Lung (tissue), 12 donors: ENCODE results near the gene PODXL. TPM values are rescaled to one million over a fixed set of nuclear protein-coding genes. Genes with fewer than 3 reads are reported as not detected.

Experiments
- ATAC-seq: fragments of 200-7000 bp; cut with Tn5 transposase; one replicate; pipeline ENCODE4 v1.9.1; 2020; ENCODE audit warnings: moderate number of reproducible peaks; ENCODE audit not compliant: insufficient read depth, low FRiP score
- DNase-seq, 3 donors: peaks; one replicate each; pipeline ENCODE4 v3.0.0-alpha.2; 2013 to 2017
- H3K27ac ChIP-seq, 2 donors: one replicate each; pipeline ENCODE4 v1.5.1; 2013; ENCODE audit warnings: mild to moderate bottlenecking in 2 of 2, moderate library complexity in 2 of 2, control low read depth in 1 of 2, inconsistent platforms in 1 of 2, low read depth in 1 of 2, low read length in 1 of 2
- H3K27me3 ChIP-seq, 3 donors: one replicate each; pipeline ENCODE4 v1.5.1; 2013; ENCODE audit warnings: low read length in 2 of 3; ENCODE audit not compliant: control insufficient read depth in 3 of 3, insufficient read depth in 3 of 3
- H3K36me3 ChIP-seq, 4 donors: one replicate each; pipeline ENCODE4 v1.5.1; 2013; ENCODE audit warnings: low read length in 4 of 4, mild to moderate bottlenecking in 1 of 4, moderate library complexity in 1 of 4; ENCODE audit not compliant: control insufficient read depth in 4 of 4, insufficient read depth in 4 of 4
- H3K4me1 ChIP-seq, 5 donors: one replicate each; pipeline ENCODE4 v1.5.1; 2013; ENCODE audit warnings: low read length in 5 of 5, mild to moderate bottlenecking in 2 of 5, moderate library complexity in 1 of 5; ENCODE audit not compliant: control insufficient read depth in 5 of 5, insufficient read depth in 5 of 5
- H3K4me3 ChIP-seq: one replicate; pipeline ENCODE4 v1.5.1; 2013; ENCODE audit warnings: mild to moderate bottlenecking, control low read depth, moderate library complexity
- H3K9ac ChIP-seq, 2 donors: one replicate each; pipeline ENCODE4 v1.5.1; 2013; ENCODE audit warnings: low read length in 2 of 2, control low read depth in 1 of 2; ENCODE audit not compliant: insufficient read depth in 1 of 2
- H3K9me3 ChIP-seq, 4 donors: one replicate each; pipeline ENCODE4 v1.5.1; 2013; ENCODE audit warnings: low read length in 3 of 4, mild to moderate bottlenecking in 1 of 4, moderate library complexity in 1 of 4; ENCODE audit not compliant: control insufficient read depth in 4 of 4, insufficient read depth in 3 of 4
- CTCF ChIP-seq: IDR thresholded peaks from 2 replicates; pipeline ENCODE4 v1.5.1; 2012; ENCODE audit warnings: mild to moderate bottlenecking; ENCODE audit errors: control extremely low read depth, extremely low read depth
- WGBS, 2 donors: extraction: QIAGEN DNeasy Blood & Tissue Kit; methylation state at CpG; one replicate each; pipeline ENCODE4 v1.1.7; 2013; 5-methylcytosine and 5-hydroxymethylcytosine counted together
- polyA plus RNA-seq, 2 donors: library from polyadenylated mRNA; stranded (reverse); fragments of 200-250 nt; gene quantifications; one replicate each; pipeline ENCODE4 v1.2.1, GENCODE V29; 2013
- total RNA-seq, 2 donors: library from RNA; depleted of rRNA in 1 of 2; stranded (reverse); fragments of >200 nt in 1 of 2; gene quantifications; one replicate each; pipeline ENCODE4 v1.2.1, GENCODE V29; 2014 to 2021
- donor health status: control.
- donor health status: control.
- donor health status: Bipolar disorder and iron deficiency.
- donor health status: healthy.
- donor health status: DM: yes; HTN: yes; CAD: no.

PODXL gene
- total and polyA plus RNA-seq, 4 donors = 24.3 to 133 (median 57.6) TPM

- 61 to 62% methylated on average over 3 of the region's 3 CpGs for WGBS, 2 donors
- ATAC-seq = no peak
- Histone ChIP-seq H3K4me1 (peaks cover 0 to 9% (median 0%) of the 10 kb centered on the region in 5 donors), H3K9me3 (no peaks in the 10 kb centered on the region), H3K27ac (no peak overlapping the region), H3K36me3 (no peaks in the 10 kb centered on the region), H3K27me3 (no peaks in the 10 kb centered on the region), H3K9ac (no peak overlapping the region), H3K4me3 (no peak overlapping the region)
- no peak for DNase-seq
- no peak for TF ChIP-seq CTCF
Measured at GRCh38 chr7:131578602-131579001, 22.2 kb upstream of the PODXL start.

GRCh38 chr7:131574741-131575140 lies 18.3 kb upstream of the PODXL start:
- Histone ChIP-seq H3K4me3 (no peak overlapping the region), H3K27me3 (no peaks in the 10 kb centered on the region), H3K9me3 (no peaks in the 10 kb centered on the region), H3K9ac (no peak overlapping the region), H3K4me1 (no peaks in the 10 kb centered on the region), H3K27ac (no peak overlapping the region), H3K36me3 (no peaks in the 10 kb centered on the region)
- DNase-seq = no peak
- no peak for ATAC-seq
- no peak for TF ChIP-seq CTCF
- 84 to 96% methylated on average over 6 of the region's 6 CpGs for WGBS, 2 donors

- Histone ChIP-seq H3K4me3 (no peak overlapping the region), H3K9me3 (no peaks in the 10 kb centered on the region), H3K36me3 (no peaks in the 10 kb centered on the region), H3K9ac (no peak overlapping the region), H3K4me1 (peaks cover 0 to 6% (median 0%) of the 10 kb centered on the region in 5 donors), H3K27ac (no peak overlapping the region), H3K27me3 (no peaks in the 10 kb centered on the region)
- 86 to 92% methylated on average over 5 of the region's 5 CpGs for WGBS, 2 donors
- DNase-seq = no peak
- ATAC-seq = no peak
- no peak for TF ChIP-seq CTCF
Measured at GRCh38 chr7:131570401-131570800, 14.0 kb upstream of the PODXL start.

- TF ChIP-seq CTCF = no peak
- no peak overlapping the region for H3K4me3 ChIP-seq
- peaks cover 0 to 6% (median 0%) of the 10 kb centered on the region in 5 donors for H3K4me1 ChIP-seq
- no peak for ATAC-seq
- no peak for DNase-seq
- no peaks in the 10 kb centered on the region for H3K9me3 ChIP-seq
- H3K9ac ChIP-seq = no peak overlapping the region
- 74 to 78% methylated on average over 10 of the region's 10 CpGs for WGBS, 2 donors
- no peaks in the 10 kb centered on the region for H3K36me3 ChIP-seq
- no peak overlapping the region for H3K27ac ChIP-seq
- no peaks in the 10 kb centered on the region for H3K27me3 ChIP-seq
Measured at GRCh38 chr7:131568970-131569369, 12.5 kb upstream of the PODXL start.
